GM12878 (cell line): ENCODE results near the gene PFKP. TPM values are rescaled to one million over a fixed set of nuclear protein-coding genes. Genes with fewer than 3 reads are reported as not detected.

ENCODE experiments used
- ATAC-seq: fragments of 200-7000 bp; cut with Tn5 transposase; 3 replicates; pipeline ENCODE4 v1.9.1; 2020; ENCODE audit warnings: mild to moderate bottlenecking, moderate library complexity
- BruUV-seq: library from RNA; stranded (reverse); fragments of 400-500 nt; replicated peaks from 2 replicates; lab custom pipeline; 2021; lab: Mats Ljungman, UMichigan
- CTCF ChIA-PET: fragments of 300-600 bp; sonication (Branson Sonifier 250); formaldehyde crosslinking; extraction: SDS; loops from one replicate; lab custom pipeline; 2021; ENCODE audit warnings: inconsistent platforms; lab: Yijun Ruan, JAX
- POLR2A ChIA-PET: fragments of 350-600 bp; formaldehyde crosslinking; extraction: SDS; loops from one replicate; lab custom pipeline; 2021; ENCODE audit warnings: inconsistent platforms; lab: Charles Lee
- RAD21 ChIA-PET: fragments of 300-600 bp; sonication (Branson Sonifier 250); formaldehyde crosslinking; loops from one replicate; lab custom pipeline; 2023; ENCODE audit warnings: antibody characterized with exemption; ENCODE audit not compliant: unreplicated experiment; lab: Charles Lee
- SMC1A ChIA-PET: fragments of 300-600 bp; sonication (Branson Sonifier 250); formaldehyde crosslinking; loops from one replicate; lab custom pipeline; 2023; ENCODE audit not compliant: unreplicated experiment, uncharacterized antibody; lab: Charles Lee
- DNase-seq: peaks from one replicate; pipeline ENCODE4 v3.0.0-alpha.2; 2011; ENCODE audit warnings: low read depth, low spot score
- FAIRE-seq: peaks from 3 replicates; lab custom pipeline; 2011; peaks lifted over from hg19 to GRCh38; lab: Jason Lieb, UNC
- H2AFZ ChIP-seq: 2 replicates; pipeline ENCODE4 v1.6.0; 2011; ENCODE audit warnings: low read depth, low read length, control low read depth; ENCODE audit not compliant: control insufficient read depth
- H3K27ac ChIP-seq: 2 replicates; pipeline ENCODE4 v1.5.1; 2011; ENCODE audit warnings: control low read depth; ENCODE audit not compliant: control insufficient read depth, insufficient read depth
- H3K27me3 ChIP-seq, 2 experiments: replicated peaks in 1 of 2; 2 replicates each; pipeline versions ENCODE4 v1.6.0 to v1.6.1; 2011; ENCODE audit warnings: low read length in 1 of 2; ENCODE audit not compliant: control insufficient read depth in 2 of 2, insufficient read depth in 2 of 2
- H3K36me3 ChIP-seq, 2 experiments: 2 replicates each; pipeline ENCODE4 v1.5.1; 2011; ENCODE audit warnings: low read length in 1 of 2; ENCODE audit not compliant: control insufficient read depth in 2 of 2, insufficient read depth in 2 of 2
- H3K4me1 ChIP-seq: 2 replicates; pipeline ENCODE4 v1.6.1; 2011; ENCODE audit warnings: mild to moderate bottlenecking, low read length, moderate library complexity, mixed read lengths; ENCODE audit not compliant: control insufficient read depth, insufficient read depth
- H3K4me2 ChIP-seq: 2 replicates; pipeline ENCODE4 v1.6.0; 2011; ENCODE audit warnings: control low read depth; ENCODE audit not compliant: control insufficient read depth, insufficient read depth
- H3K4me3 ChIP-seq: fragments of 200-600 bp; sonication (generic); 2 replicates; pipeline ENCODE4 v1.5.1; 2016
- H3K79me2 ChIP-seq: 2 replicates; pipeline ENCODE4 v1.6.0; 2011; ENCODE audit warnings: low read length; ENCODE audit not compliant: control insufficient read depth, insufficient read depth
- H3K9ac ChIP-seq: 2 replicates; pipeline ENCODE4 v1.8.0; 2011; ENCODE audit warnings: low read length, control low read depth, mixed read lengths; ENCODE audit not compliant: control insufficient read depth, insufficient read depth
- H3K9me3 ChIP-seq: replicated peaks from 3 replicates; pipeline ENCODE4 v1.5.1; 2011; ENCODE audit warnings: mild to moderate bottlenecking, low read length; ENCODE audit not compliant: control insufficient read depth, insufficient read depth
- H4K20me1 ChIP-seq: 2 replicates; pipeline ENCODE4 v1.6.0; 2011; ENCODE audit not compliant: control insufficient read depth, insufficient read depth
- BRCA1 ChIP-seq: IDR thresholded peaks from 2 replicates; pipeline ENCODE4 v1.6.1; 2011; ENCODE audit warnings: low read depth, low read length, improper control_type of control experiment
- E2F8 ChIP-seq: fragments of 450-650 bp; IDR thresholded peaks from 2 replicates; pipeline ENCODE4 v1.6.1; 2018; ENCODE audit warnings: mild to moderate bottlenecking, low read depth, moderate library complexity; ENCODE audit not compliant: partially characterized antibody
- ESRRA ChIP-seq: IDR thresholded peaks from 2 replicates; pipeline ENCODE4 v1.6.1; 2012; ENCODE audit warnings: mild to moderate bottlenecking, low read length, improper control_type of control experiment
- HCFC1 ChIP-seq: fragments of 150-350 bp; IDR thresholded peaks from 2 replicates; pipeline ENCODE4 v1.6.1; 2014; ENCODE audit warnings: low read length
- NFXL1 ChIP-seq: fragments of 450-650 bp; IDR thresholded peaks from 2 replicates; pipeline ENCODE4 v1.6.1; 2017; ENCODE audit warnings: antibody characterized with exemption, mild to moderate bottlenecking, borderline replicate concordance
- PAX5 ChIP-seq: IDR thresholded peaks from 2 replicates; pipeline ENCODE4 v1.6.1; 2011; ENCODE audit warnings: low read depth, low read length, borderline replicate concordance
- RUNX3 ChIP-seq: IDR thresholded peaks from 2 replicates; pipeline ENCODE4 v1.6.1; 2012; ENCODE audit warnings: low read length, inconsistent platforms
- SIX5 ChIP-seq: IDR thresholded peaks from 2 replicates; pipeline ENCODE4 v1.6.1; 2011; ENCODE audit warnings: mild to moderate bottlenecking, low read depth, low read length, moderate library complexity; ENCODE audit not compliant: severe bottlenecking
- SRF ChIP-seq, 2 experiments: IDR thresholded peaks; 2 replicates each; pipeline ENCODE4 v1.6.1; 2011; ENCODE audit warnings: low read depth in 2 of 2, low read length in 2 of 2, mild to moderate bottlenecking in 1 of 2, moderate library complexity in 1 of 2
- WRNIP1 ChIP-seq: IDR thresholded peaks from 2 replicates; pipeline ENCODE4 v1.6.1; 2011; ENCODE audit warnings: low read depth, low read length, improper control_type of control experiment, borderline replicate concordance
- ZBED1 ChIP-seq: IDR thresholded peaks from 2 replicates; pipeline ENCODE4 v1.6.1; 2016; ENCODE audit warnings: borderline replicate concordance
- WGBS: methylation state at CpG from one replicate; pipeline ENCODE4 v1.1.6; 2016; ENCODE audit warnings: low lambda C conversion rate; ENCODE audit not compliant: insufficient replicate concordance, insufficient coverage; ENCODE audit errors: missing lambda C conversion rate; 5-methylcytosine and 5-hydroxymethylcytosine counted together
- in situ Hi-C: fragments of 300-500 bp; cut with MboI; formaldehyde crosslinking; loops from 9 replicates; pipeline ENCODE4 v1.14.3; 2018; ENCODE audit warnings: mixed read lengths
- intact Hi-C: fragments of 100-400 bp; cut with micrococcal nuclease; formaldehyde crosslinking; loops from one replicate; pipeline ENCODE4 v1.14.2; 2022; ENCODE audit not compliant: unreplicated experiment
- polyA plus RNA-seq, 11 experiments: library from polyadenylated mRNA; depleted of rRNA in 4 of 11; unstranded in 6 of 11; stranded (reverse) in 5 of 11; fragments of >200 nt; fragmentation: Nextera tagmentation in 4 of 11; fragmentation: Illumina TruSeq in 1 of 11; extraction: Ambion mirVana in 4 of 11; extraction: Trizol in 1 of 11; gene quantifications; 1 replicate in 1 of 11; 2 replicates in 10 of 11; pipeline versions ENCODE4 v1.2.1 to v1.2.3, GENCODE V29; 2011 to 2016; ENCODE audit warnings: inconsistent platforms in 2 of 11, missing spikeins in 2 of 11, low read depth in 1 of 11
- total RNA-seq, 4 experiments: library from RNA; depleted of rRNA in 3 of 4; stranded (reverse); fragments of >200 nt in 3 of 4; fragmentation: Illumina TruSeq in 1 of 4; extraction: Trizol in 1 of 4; gene quantifications; 2 replicates each; pipeline versions ENCODE4 v1.2.1 to v1.2.3, GENCODE V29; 2013 to 2021
- TF ChIP-seq, protein P1 (sequence below): fragments of 450-650 bp; IDR thresholded peaks from 2 replicates; pipeline ENCODE4 v1.6.1; 2017; ENCODE audit warnings: low read depth, mild to moderate bottlenecking, moderate library complexity

The PFKP gene
- total and polyA plus RNA-seq, 10 of the 15 experiments (the other 5 are each of a cell fraction or from before 2014, with no cell fraction given): 27.0 to 145 (median 95.7) TPM

DNA sequence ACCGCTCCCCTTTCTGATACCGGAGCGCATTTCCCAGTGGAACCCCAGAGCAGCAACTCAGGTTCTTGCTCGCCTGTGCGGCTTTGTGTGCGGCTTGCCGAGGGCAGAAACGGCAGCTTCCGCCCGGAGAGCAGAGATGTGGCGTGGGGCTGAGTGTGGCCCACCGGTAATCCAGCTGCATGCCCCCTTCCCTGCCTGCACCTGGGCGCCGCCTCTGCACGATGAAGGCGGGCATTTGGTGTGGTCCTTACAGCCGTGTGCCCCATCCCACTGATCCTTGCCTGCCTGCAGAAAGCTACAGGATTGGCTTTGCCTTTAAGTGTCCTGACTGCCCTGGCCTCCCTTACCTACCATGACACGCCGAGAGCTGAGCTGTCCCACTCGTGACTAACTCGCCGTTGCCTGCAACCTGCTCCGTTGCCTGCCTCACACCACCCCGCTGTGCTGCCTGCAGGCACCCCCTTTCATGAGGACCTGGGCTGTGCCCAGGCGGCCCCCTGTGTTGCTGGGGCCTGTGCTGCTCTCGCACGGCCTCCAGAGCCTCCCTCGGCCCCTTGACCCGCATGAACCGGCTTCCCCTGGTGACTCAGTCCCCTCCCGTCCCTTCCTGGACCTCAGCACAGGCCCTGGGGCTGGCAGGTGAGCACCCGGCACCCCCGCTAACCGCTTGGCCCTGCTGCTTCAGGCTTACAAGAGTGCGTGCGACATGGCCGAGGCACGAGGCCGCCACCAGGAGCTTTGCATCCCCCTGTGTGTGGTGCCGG is 57.2 kb downstream of the PFKP start:
- no peak for ATAC-seq
- in situ Hi-C loops: no loop called here
- RAD21 ChIA-PET: no interaction called here

More for the DNA sequence above, 57.2 kb downstream of the PFKP start:
- intact Hi-C loops: no loop called here
- no peaks in the 10 kb centered on the region for H3K4me1 ChIP-seq
- no TSS peak for BruUV-seq
- H3K79me2 ChIP-seq: no peaks in the 10 kb centered on the region
- DNase-seq: no peak
- SMC1A ChIA-PET: no interaction called here
- no peak overlapping the region for H3K4me3 ChIP-seq
- H3K27ac ChIP-seq: no peak overlapping the region
- no peaks in the 10 kb centered on the region for H4K20me1 ChIP-seq
- H3K9ac ChIP-seq: no peak overlapping the region
- peaks cover 28 to 33% of the 10 kb centered on the region in 2 experiments for H3K36me3 ChIP-seq
- no peaks in the 10 kb centered on the region for H3K27me3 ChIP-seq
- POLR2A ChIA-PET: no interaction called here
- TF ChIP-seq, protein P1, sequence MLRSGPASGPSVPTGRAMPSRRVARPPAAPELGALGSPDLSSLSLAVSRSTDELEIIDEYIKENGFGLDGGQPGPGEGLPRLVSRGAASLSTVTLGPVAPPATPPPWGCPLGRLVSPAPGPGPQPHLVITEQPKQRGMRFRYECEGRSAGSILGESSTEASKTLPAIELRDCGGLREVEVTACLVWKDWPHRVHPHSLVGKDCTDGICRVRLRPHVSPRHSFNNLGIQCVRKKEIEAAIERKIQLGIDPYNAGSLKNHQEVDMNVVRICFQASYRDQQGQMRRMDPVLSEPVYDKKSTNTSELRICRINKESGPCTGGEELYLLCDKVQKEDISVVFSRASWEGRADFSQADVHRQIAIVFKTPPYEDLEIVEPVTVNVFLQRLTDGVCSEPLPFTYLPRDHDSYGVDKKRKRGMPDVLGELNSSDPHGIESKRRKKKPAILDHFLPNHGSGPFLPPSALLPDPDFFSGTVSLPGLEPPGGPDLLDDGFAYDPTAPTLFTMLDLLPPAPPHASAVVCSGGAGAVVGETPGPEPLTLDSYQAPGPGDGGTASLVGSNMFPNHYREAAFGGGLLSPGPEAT: no peak
- TF ChIP-seq SRF (IDR thresholded peaks at IDR 0.05; ENCODE audit: low read depth in 2 of 2, low read length in 2 of 2): no peak
- no peak for TF ChIP-seq NFXL1
- no peak for TF ChIP-seq ZBED1
- no peak for TF ChIP-seq SIX5
- TF ChIP-seq RUNX3: no peak
- no peak for TF ChIP-seq ESRRA
- no peak for TF ChIP-seq BRCA1
- no peak for TF ChIP-seq WRNIP1
- TF ChIP-seq PAX5: no peak
- no peak for TF ChIP-seq HCFC1
- no peak for TF ChIP-seq E2F8
- TF ChIP-seq, all 136 proteins: peak for 0
- no peak for FAIRE-seq
- Histone ChIP-seq H3K9me3 (no peaks in the 10 kb centered on the region), H2AFZ (no peak overlapping the region), H3K4me2 (no peak overlapping the region)
- 93% methylated on average over 40 of the region's 40 CpGs for WGBS
- CTCF ChIA-PET: no interaction called here
